PC-9 (cell line): ENCODE results near the gene KCNC4.

ENCODE experiments used
- EZH2 ChIP-seq: fragments of 200-600 bp; sonication (generic); IDR thresholded peaks from 2 replicates; pipeline ENCODE4 v1.8.0; 2017; ENCODE audit warnings: antibody characterized with exemption, low read depth
- TF ChIP-seq, protein P1 (sequence below): fragments of 200-600 bp; sonication (generic); conservative IDR thresholded peaks from 2 replicates; pipeline ENCODE4 v1.6.1; 2017; ENCODE audit warnings: mixed run types, antibody characterized with exemption, mild to moderate bottlenecking, moderate library complexity

GRCh38 chr1:110200190-110200589, 9.9 kb upstream of the KCNC4 start:
- TF ChIP-seq, protein P1, sequence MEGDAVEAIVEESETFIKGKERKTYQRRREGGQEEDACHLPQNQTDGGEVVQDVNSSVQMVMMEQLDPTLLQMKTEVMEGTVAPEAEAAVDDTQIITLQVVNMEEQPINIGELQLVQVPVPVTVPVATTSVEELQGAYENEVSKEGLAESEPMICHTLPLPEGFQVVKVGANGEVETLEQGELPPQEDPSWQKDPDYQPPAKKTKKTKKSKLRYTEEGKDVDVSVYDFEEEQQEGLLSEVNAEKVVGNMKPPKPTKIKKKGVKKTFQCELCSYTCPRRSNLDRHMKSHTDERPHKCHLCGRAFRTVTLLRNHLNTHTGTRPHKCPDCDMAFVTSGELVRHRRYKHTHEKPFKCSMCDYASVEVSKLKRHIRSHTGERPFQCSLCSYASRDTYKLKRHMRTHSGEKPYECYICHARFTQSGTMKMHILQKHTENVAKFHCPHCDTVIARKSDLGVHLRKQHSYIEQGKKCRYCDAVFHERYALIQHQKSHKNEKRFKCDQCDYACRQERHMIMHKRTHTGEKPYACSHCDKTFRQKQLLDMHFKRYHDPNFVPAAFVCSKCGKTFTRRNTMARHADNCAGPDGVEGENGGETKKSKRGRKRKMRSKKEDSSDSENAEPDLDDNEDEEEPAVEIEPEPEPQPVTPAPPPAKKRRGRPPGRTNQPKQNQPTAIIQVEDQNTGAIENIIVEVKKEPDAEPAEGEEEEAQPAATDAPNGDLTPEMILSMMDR, result no peak
- no peak for TF ChIP-seq EZH2
